ENCODE data around the gene ATP6V0D1.

Gene ATP6V0D1

DNA sequence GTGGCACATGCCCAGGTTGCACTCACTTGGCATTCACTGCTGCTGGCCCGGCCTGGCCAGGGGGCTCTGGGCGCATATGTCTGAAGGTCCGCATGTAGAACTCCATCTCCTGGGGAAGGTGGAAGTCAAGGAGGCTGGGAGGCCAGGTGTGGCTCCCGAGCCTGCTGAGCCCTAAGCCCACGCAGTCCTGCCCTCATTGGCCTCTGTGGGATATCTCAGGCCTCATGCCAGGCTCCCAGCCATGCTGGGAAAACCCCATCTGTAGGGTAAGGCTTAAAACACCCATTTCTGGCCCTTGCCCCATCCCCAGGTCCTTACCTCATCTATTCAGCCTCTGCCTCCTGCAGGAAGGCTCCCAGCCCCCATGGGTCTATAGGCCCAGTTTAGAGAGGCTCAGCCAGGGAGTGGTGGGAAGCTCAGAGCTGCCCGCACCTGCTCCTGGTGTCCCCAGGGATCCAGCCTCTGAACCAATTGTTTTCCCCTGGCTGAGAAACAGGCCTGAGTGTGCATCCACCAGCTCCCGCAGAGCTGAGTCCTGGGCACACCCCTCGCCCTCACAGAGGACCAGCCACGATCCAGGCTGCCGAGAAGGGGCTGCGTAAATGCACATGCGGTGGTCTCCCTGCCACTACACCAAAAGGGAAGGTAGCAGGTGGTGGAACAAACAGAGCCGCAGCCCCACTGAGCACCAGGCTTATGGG lies 85.3 kb downstream of the ATP6V0D1 start:
- Histone ChIP-seq H3K4me2 (peak overlapping the region; percentile 26 to 88 (median 70)), H3K4me1 (peaks cover 21 to 75% (median 53%) of the 10 kb centered on the region in 10 experiments), H3K9me3 (replicated peaks in 1 of 11) (no peaks in the 10 kb centered on the region), H3K27me3 (peaks cover 57 to 68% (median 65%) of the 10 kb centered on the region in 11 experiments), H3K36me3 (no peaks in the 10 kb centered on the region), H3K4me3 (no peak overlapping the region), H3K9ac (no peak overlapping the region), H3K27ac (no peak overlapping the region; a peak in 1 of 22 replicates), H4K20me1 (peaks cover 11 to 55% (median 24%) of the 10 kb centered on the region in 11 experiments; a peak in 18 of 22 replicates)
- TF ChIP-seq Cebpa-rat (IDR thresholded peaks at IDR 0.05): no peak

DNA sequence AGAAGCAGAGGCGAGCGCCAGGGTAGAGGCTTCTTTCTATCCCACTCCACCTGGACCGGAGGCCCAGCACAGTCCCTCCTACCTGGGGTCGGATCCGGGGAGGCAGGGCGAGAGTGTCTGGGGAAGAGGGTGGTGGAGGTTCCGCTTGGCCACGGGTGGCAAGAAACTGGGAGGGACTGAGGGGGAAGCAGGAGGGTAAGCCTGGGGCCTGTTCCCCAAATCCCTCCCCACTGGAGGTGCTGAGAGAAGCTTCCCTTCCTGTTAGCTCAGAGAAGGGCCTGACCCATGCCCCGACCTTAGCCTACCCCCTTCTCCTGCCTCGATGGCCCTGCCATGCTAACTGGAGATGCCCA lies 85.9 kb downstream of the ATP6V0D1 start:
- Histone ChIP-seq H3K27me3 (peaks cover 57 to 71% (median 65%) of the 10 kb centered on the region in 11 experiments), H3K4me1 (peaks cover 21 to 80% (median 58%) of the 10 kb centered on the region in 10 experiments), H3K9me3 (replicated peaks in 1 of 11) (no peaks in the 10 kb centered on the region), H4K20me1 (peaks cover 11 to 59% (median 24%) of the 10 kb centered on the region in 11 experiments; a peak in 18 of 22 replicates), H3K27ac (no peak overlapping the region; a peak in 1 of 22 replicates), H3K4me2 (peak overlapping the region; percentile 26 to 88 (median 70); a peak in 19 of 22 replicates), H3K4me3 (no peak overlapping the region), H3K36me3 (no peaks in the 10 kb centered on the region), H3K9ac (no peak overlapping the region)
- TF ChIP-seq Cebpa-rat (IDR thresholded peaks at IDR 0.05): no peak

DNA sequence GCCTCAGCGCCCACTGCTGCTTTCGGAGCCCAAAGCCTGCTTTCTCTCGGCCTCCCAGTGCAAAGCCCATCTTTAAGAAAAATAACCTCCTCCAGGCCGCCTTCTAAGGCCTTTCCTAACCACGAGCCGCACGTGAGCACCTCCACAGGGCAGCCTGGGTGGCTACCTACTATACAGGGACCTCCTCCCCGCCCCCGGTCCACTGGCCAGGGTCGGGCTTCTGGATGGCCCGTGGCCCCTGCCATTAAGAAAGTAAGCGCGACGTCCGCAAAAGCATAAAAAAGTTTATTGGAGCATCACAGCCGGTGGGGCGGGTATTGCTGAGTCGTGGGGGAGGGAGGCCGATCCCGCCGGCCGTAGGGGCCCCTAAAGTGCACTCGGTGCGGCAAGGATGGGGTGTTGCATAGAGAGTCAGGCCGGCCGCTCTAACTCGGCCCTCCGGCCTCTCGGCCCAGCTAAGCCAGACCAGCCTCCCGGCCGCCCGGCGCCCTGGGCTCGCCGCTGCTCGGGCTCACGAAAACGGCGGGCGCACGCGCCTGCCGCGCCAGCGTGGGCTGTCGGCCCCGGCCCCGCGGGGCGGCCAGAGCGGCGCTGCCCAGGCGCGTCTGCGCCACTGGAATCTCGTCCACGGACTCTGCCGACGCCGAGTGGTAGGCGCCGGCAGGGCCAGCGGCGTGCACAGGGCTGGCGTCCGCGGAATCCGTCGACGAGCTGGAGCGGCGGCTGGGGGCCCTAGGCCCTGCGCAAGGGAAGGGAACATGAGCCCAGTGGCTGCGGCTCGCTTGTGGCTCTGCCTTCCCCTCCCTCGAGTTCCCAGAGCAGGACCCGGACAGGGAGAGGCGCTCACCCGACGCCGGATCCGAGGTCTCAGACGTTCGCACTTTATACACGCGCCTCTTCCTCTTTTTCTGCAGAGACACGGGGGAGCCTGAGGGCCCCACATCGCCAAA lies 86.5 kb downstream of the ATP6V0D1 start:
- Histone ChIP-seq H3K9ac (peak overlapping the region in 1 of 11 experiments; percentile 21; a peak in 1 of 22 replicates), H3K4me2 (peak overlapping the region; percentile 26 to 88 (median 70); a peak in 20 of 22 replicates), H3K36me3 (no peaks in the 10 kb centered on the region), H3K4me3 (peak overlapping the region in 4 of 10 experiments; percentile 19 to 35 (median 28); a peak in 5 of 20 replicates), H3K27ac (no peak overlapping the region; a peak in 1 of 22 replicates), H3K27me3 (peaks cover 57 to 77% (median 65%) of the 10 kb centered on the region in 11 experiments), H3K4me1 (peaks cover 21 to 83% (median 62%) of the 10 kb centered on the region in 10 experiments), H3K9me3 (replicated peaks in 1 of 11) (no peaks in the 10 kb centered on the region), H4K20me1 (peaks cover 11 to 66% (median 24%) of the 10 kb centered on the region in 11 experiments; a peak in 18 of 22 replicates)
- TF ChIP-seq Cebpa-rat (IDR thresholded peaks at IDR 0.05): no peak

DNA sequence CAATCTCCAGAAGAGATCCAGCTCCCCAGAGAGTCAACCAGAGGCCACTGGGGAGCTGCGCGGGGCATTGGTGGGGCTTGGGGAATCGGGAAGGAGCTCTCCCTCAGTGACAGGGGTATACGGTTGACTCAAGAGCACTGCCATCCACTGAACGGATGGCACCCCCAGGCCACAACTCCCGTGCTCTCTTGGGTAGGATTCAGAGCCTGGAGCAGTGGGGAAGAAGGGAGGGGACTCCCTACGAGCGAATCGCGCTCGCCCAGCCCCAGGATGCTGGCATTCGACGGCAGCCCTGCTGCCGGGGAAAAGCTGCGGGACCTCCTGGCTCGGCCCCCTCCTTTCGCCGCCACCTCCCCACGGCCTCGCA lies 87.2 kb downstream of the ATP6V0D1 start:
- peaks cover 21 to 89% (median 68%) of the 10 kb centered on the region in 10 experiments for H3K4me1 ChIP-seq
- no peak for TF ChIP-seq Cebpa-rat (IDR thresholded peaks at IDR 0.05)
- peak overlapping the region in 1 of 10 experiments; percentile 35; a peak in 3 of 20 replicates for H3K4me3 ChIP-seq
- H3K27me3 ChIP-seq: peaks cover 57 to 77% (median 65%) of the 10 kb centered on the region in 11 experiments
- no peaks in the 10 kb centered on the region for H3K36me3 ChIP-seq
- no peak overlapping the region for H3K27ac ChIP-seq
- H3K9me3 ChIP-seq (replicated peaks in 1 of 11): no peaks in the 10 kb centered on the region
- H4K20me1 ChIP-seq: peaks cover 11 to 69% (median 24%) of the 10 kb centered on the region in 11 experiments; a peak in 18 of 22 replicates
- no peak overlapping the region for H3K9ac ChIP-seq
- H3K4me2 ChIP-seq: peak overlapping the region in 9 of 11 experiments; percentile 18 to 88 (median 78); a peak in 15 of 22 replicates

DNA sequence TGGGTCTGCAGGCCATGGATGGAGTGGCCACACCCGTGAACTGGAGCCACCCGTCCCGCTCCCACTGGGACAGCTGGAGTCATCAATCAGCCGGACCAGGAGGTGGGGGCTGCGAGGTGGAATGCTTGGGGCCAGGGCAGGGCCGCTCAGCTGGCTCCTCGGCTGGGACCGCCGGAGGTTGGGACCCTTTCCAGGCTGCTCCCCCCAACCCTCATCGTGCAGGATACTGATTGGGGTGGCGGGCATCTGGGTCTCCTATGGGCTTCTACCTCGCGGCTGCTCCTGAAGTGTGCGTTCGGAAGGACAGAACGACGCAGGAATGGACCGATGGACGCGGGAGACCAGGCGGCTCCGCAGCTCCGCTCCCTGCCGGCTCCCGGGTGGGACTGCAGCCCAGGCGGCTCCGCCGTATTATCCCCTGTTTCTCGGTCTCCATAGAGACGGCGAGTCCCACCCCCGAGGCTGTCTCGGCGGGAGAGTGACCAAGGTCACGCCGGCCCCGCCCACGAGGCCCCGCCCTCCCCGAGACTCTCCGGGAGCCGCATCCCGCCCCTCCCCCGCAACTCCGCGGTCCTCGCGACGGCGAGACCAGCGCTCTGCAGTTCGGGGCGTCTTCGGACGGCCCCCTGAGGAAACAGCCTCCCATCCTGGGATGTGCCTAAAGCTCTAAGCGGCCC lies 87.7 kb downstream of the ATP6V0D1 start, which contains the start of gene TPPP3:
TSS of gene TPPP3 (minus strand) at position 388 of the 677 bp plus-strand sequence. CDS start 2,387 bp downstream, outside the sequence.
- no peaks in the 10 kb centered on the region for H3K9me3 ChIP-seq (replicated peaks in 1 of 11)
- peak within 1 kb of the TSS in 1 of 11 experiments; percentile 21; a peak in 1 of 22 replicates for H3K9ac ChIP-seq
- H3K27me3 ChIP-seq: peaks cover 57 to 77% (median 65%) of the 10 kb centered on the region in 11 experiments
- TF ChIP-seq Cebpa-rat (IDR thresholded peaks at IDR 0.05): no peak
- H3K27ac ChIP-seq: no peak within 1 kb of the TSS
- peak within 1 kb of the TSS; percentile 26 to 94 (median 70); a peak in 19 of 22 replicates for H3K4me2 ChIP-seq
- peaks cover 21 to 89% (median 70%) of the 10 kb centered on the region in 10 experiments for H3K4me1 ChIP-seq
- no peaks in the 10 kb centered on the region for H3K36me3 ChIP-seq
- H3K4me3 ChIP-seq: peak within 1 kb of the TSS in 4 of 10 experiments; percentile 19 to 35 (median 28); a peak in 6 of 20 replicates
- H4K20me1 ChIP-seq: peaks cover 11 to 69% (median 24%) of the 10 kb centered on the region in 11 experiments; a peak in 18 of 22 replicates

DNA sequence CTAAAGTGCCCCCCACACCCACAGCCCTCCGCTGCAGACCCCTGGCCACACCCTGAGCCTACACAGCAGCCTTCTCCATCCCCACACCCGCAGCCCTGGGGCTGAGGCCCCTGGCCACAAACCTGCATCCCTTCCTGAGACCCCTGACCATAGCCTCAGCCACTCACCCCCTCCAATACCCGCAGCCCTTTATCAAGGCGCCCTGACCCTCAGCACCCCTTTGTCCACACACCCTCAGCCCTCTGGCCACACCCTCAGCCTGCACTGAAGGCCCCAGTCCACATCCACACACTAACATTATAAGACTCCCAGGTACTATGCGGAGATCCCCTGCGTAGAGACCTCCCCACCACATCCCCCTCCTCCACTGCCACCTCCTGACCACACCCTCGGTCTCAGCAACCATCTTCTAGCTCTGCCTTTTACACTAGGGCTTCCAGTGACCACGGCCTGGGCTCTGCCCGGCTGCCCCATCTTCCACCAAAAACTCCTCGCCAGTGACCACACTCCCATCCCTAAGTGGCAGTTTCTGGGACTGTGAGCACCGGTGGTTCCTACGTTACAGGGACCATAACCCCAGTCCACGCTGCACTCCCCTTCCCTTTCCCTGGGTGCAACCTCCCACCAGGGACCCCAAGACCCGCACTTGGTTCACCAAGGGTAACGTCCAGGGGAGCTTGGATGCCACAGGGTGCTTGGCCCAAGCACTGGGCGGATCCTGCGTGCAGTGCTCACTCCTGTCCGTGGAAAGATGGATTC lies 88.5 kb downstream of the ATP6V0D1 start:
- no peak overlapping the region for H3K9ac ChIP-seq
- no peaks in the 10 kb centered on the region for H3K36me3 ChIP-seq
- no peak for TF ChIP-seq Cebpa-rat (IDR thresholded peaks at IDR 0.05)
- peaks cover 57 to 77% (median 65%) of the 10 kb centered on the region in 11 experiments for H3K27me3 ChIP-seq
- H3K4me3 ChIP-seq: peak overlapping the region in 1 of 10 experiments; percentile 6; a peak in 1 of 20 replicates
- H3K9me3 ChIP-seq (replicated peaks in 1 of 11): no peaks in the 10 kb centered on the region
- H3K27ac ChIP-seq: no peak overlapping the region
- peaks cover 21 to 87% (median 70%) of the 10 kb centered on the region in 10 experiments for H3K4me1 ChIP-seq
- H4K20me1 ChIP-seq: peaks cover 11 to 68% (median 24%) of the 10 kb centered on the region in 11 experiments; a peak in 18 of 22 replicates
- H3K4me2 ChIP-seq: peak overlapping the region in 5 of 11 experiments; percentile 85 to 94 (median 89); a peak in 8 of 22 replicates

DNA sequence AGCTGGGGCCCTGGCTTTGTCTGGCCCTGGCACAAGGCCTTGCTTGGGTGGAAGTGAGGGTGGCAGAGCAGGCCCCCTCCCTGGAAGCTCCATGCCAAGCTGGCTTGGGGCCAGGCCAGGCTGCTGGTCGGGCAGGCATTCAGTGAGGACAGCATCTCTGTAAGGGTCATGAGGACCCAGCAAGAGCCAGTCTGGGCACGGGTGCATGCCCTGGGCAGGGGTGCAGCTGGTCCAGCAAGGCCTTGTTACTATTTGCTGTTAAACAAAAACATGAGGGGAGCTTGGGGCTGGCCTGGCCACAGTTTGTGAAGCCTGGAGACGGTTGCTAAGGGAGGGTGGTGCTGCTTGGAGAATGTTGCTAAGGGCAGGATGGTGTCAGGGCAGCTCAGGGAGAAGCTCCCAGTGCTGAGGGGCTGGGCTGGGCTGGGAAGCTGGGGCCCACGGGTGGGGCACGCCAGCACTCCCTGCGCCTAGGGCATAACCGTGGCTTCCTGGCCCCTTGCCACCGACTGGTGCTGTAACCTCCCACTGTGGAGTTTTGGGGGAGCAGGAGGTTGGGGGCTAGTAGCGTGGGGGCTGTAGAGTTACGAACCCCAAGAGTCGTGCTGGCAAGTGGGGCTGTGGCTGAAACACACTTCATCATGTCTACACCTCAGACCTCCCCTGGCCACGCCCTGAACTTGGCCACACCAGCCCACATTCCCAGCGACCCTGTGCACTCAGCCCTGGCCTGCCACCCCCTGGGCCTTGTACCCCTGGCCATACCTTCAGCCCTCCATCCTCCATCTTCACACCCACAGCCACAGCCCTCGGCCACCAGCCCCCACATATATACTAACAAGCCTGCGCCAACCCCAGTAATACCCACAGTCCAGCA lies 89.3 kb downstream of the ATP6V0D1 start:
- Histone ChIP-seq H3K4me2 (peak overlapping the region in 9 of 11 experiments; percentile 58 to 97 (median 87); a peak in 18 of 22 replicates), H4K20me1 (peaks cover 11 to 60% (median 24%) of the 10 kb centered on the region in 11 experiments; a peak in 18 of 22 replicates), H3K27me3 (peaks cover 54 to 71% (median 61%) of the 10 kb centered on the region in 11 experiments), H3K4me1 (peaks cover 21 to 79% (median 68%) of the 10 kb centered on the region in 10 experiments), H3K4me3 (no peak overlapping the region; a peak in 1 of 20 replicates), H3K36me3 (no peaks in the 10 kb centered on the region), H3K9me3 (replicated peaks in 1 of 11) (no peaks in the 10 kb centered on the region), H3K27ac (peak overlapping the region in 5 of 11 experiments; percentile 18 to 49 (median 30); a peak in 7 of 22 replicates), H3K9ac (no peak overlapping the region)
- no peak for TF ChIP-seq Cebpa-rat (IDR thresholded peaks at IDR 0.05)

Data from BLaER1 treated with 17β-estradiol and CSF1 and Interleukin-3, amounts not matched to agents 10 nM and 100 nM (cell line).